Spleen (tissue), 11 donors: Measurements from ENCODE around the gene TNPO2. TPM values are rescaled to one million over a fixed set of nuclear protein-coding genes. Genes with fewer than 3 reads are reported as not detected.

ENCODE experiments used
- DNase-seq: peaks from one replicate; pipeline ENCODE4 v3.0.0-alpha.2; 2020
- H3K27ac ChIP-seq, 8 donors: fragments of 200-600 bp; sonication (generic) in 7 of 8; 1 replicate in 4 of 8; 2 replicates in 4 of 8; pipeline versions ENCODE4 v1.5.0 to v1.8.0; 2016 to 2021; ENCODE audit warnings: inconsistent platforms in 4 of 8, mild to moderate bottlenecking in 4 of 8, moderate library complexity in 1 of 8
- H3K27me3 ChIP-seq, 7 donors: fragments of 200-600 bp; sonication (generic) in 6 of 7; replicated peaks in 1 of 7; 1 replicate in 4 of 7; 2 replicates in 3 of 7; pipeline versions ENCODE4 v1.5.0 to v1.8.0; 2016 to 2021; ENCODE audit warnings: inconsistent platforms in 3 of 7, mild to moderate bottlenecking in 1 of 7
- H3K36me3 ChIP-seq, 6 donors: fragments of 200-600 bp; sonication (generic) in 5 of 6; 1 replicate in 4 of 6; 2 replicates in 2 of 6; pipeline versions ENCODE4 v1.5.0 to v1.8.0; 2016 to 2021; ENCODE audit warnings: inconsistent platforms in 2 of 6
- H3K4me1 ChIP-seq, 6 donors: fragments of 200-600 bp; sonication (generic) in 5 of 6; 1 replicate in 3 of 6; 2 replicates in 3 of 6; pipeline versions ENCODE4 v1.5.0 to v1.8.0; 2016 to 2021; ENCODE audit warnings: inconsistent platforms in 3 of 6
- H3K4me3 ChIP-seq, 8 donors: fragments of 200-600 bp; sonication (generic) in 7 of 8; 1 replicate in 4 of 8; 2 replicates in 4 of 8; pipeline versions ENCODE4 v1.5.0 to v1.8.0; 2016 to 2021; ENCODE audit warnings: inconsistent platforms in 4 of 8, mild to moderate bottlenecking in 4 of 8, moderate library complexity in 2 of 8
- H3K9me3 ChIP-seq, 8 donors: fragments of 200-600 bp; sonication (generic) in 7 of 8; 1 replicate in 4 of 8; 2 replicates in 4 of 8; pipeline versions ENCODE4 v1.5.0 to v1.8.0; 2016 to 2021; ENCODE audit warnings: inconsistent platforms in 4 of 8
- CTCF ChIP-seq, 11 experiments: fragments of 200-600 bp in 7 of 11; fragments of 450-650 bp in 4 of 11; sonication (generic) in 4 of 11; IDR thresholded peaks in 8 of 11; conservative IDR thresholded peaks in 3 of 11; 1 replicate in 7 of 11; 2 replicates in 4 of 11; pipeline versions ENCODE4 v1.4.0 to v1.8.0; 2016 to 2021; ENCODE audit warnings: antibody characterized with exemption in 11 of 11, inconsistent platforms in 4 of 11, mild to moderate bottlenecking in 1 of 11
- POLR2A ChIP-seq, 3 donors: fragments of 450-650 bp; IDR thresholded peaks; one replicate each; pipeline ENCODE4 v1.5.1; 2017; ENCODE audit warnings: antibody characterized with exemption in 3 of 3, mild to moderate bottlenecking in 1 of 3
- POLR2AphosphoS5 ChIP-seq, 3 donors: sonication (generic); formaldehyde crosslinking; IDR thresholded peaks; one replicate each; pipeline ENCODE4 v1.5.1; 2017; ENCODE audit warnings: antibody characterized with exemption in 3 of 3
- WGBS, 5 donors: extraction: QIAGEN DNeasy Blood & Tissue Kit in 3 of 5; methylation state at CpG; one replicate each; pipeline versions ENCODE4 v1.1.5 to v1.1.7; 2013 to 2018; 5-methylcytosine and 5-hydroxymethylcytosine counted together
- intact Hi-C: fragments of 100-400 bp; cut with DNase I; formaldehyde crosslinking; loops from one replicate; pipeline ENCODE4 v1.15.0; 2023; ENCODE audit warnings: low total_unique reads
- polyA plus RNA-seq, 3 donors: library from polyadenylated mRNA; stranded (reverse); fragments of 200-250 nt; gene quantifications; one replicate each; pipeline ENCODE4 v1.2.1, GENCODE V29; 2013
- small RNA-seq, 4 donors: library from RNA; depleted of rRNA; stranded (forward); fragments of <200 nt; gene quantifications; one replicate each; pipeline ENCODE3, GENCODE V24; 2016
- total RNA-seq, 7 donors: library from RNA; depleted of rRNA in 3 of 7; stranded (reverse); fragments of >200 nt in 3 of 7; fragmentation: NEBNext Ultra II Directional in 4 of 7; extraction: Animal tissue kit (Norgen Biotek cat#: 25700) in 4 of 7; gene quantifications; one replicate each; pipeline versions ENCODE4 v1.1.0 to v1.2.1, GENCODE V29; 2016 to 2021
- donor health status: healthy with polysubstance abuse.
- donor health status: DM: no; HTN: no; CAD: no; lungs with moderate emphysema.
- donor health status: DM: no; HTN: no; CAD: no.
- donor health status: Bipolar disorder and iron deficiency.
- donor health status: healthy.
- donor health status: DM: no; HTN: no; CAD: no.
- donor health status: DM: yes; HTN: yes; CAD: no.

The TNPO2 gene
- total and polyA plus RNA-seq, 10 donors: 15.8 to 83.6 (median 50.6) TPM

DNA sequence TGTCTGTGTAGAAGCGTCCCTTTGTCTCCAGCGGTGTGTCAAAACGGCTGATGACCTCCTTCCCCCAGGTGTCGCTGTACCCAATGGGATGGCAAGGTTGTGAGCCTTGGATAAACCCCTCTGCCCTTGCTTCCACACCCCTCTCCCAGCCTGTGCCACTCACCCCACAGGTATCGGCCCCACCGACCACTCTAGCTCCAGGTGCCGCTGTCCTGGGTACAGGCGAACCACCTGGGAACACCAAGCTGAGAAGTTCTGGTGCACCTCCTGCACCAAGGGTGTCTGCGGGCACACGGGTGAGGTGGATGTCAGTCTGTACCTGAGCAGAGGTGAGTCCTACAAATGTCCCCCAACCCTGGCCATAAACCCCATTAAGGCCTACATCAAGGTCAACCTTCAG is 73.8 kb downstream of the TNPO2 start:
- 93 to 97% (median 97%) methylated on average over 10 of the region's 10 CpGs for WGBS, 5 donors

More for the DNA sequence above, 73.8 kb downstream of the TNPO2 start:
- Histone ChIP-seq H3K27ac (no peak overlapping the region), H3K4me1 (peaks cover 0 to 15% (median 9%) of the 10 kb centered on the region in 6 donors), H3K27me3 (no peaks in the 10 kb centered on the region), H3K4me3 (no peak overlapping the region), H3K36me3 (peaks cover 0 to 87% (median 15%) of the 10 kb centered on the region in 6 donors), H3K9me3 (no peaks in the 10 kb centered on the region)
- intact Hi-C loops: no loop called here
- DNase-seq: no peak
- TF ChIP-seq POLR2A (IDR thresholded peaks at IDR 0.05) (no peak), CTCF (IDR thresholded peaks at IDR 0.05 in 8 of 11, conservative IDR thresholded peaks at IDR 0.05 in 3 of 11) (no peak), POLR2AphosphoS5 (IDR thresholded peaks at IDR 0.05) (no peak)

Small RNAs within 50 kb of the gene (small RNA-seq; reads per million reads assigned to genes)
- gene SNORD41: 31.5 to 70.7 (median 44.5) reads per million in 4 donors

Other genes with a start within 250 kb of the TNPO2 start
- 1 to 10 TPM; 3.9 to 6.8 (median 4.2) TPM for gene ZNF709, start 239.1 kb downstream of the TNPO2 start, total RNA-seq
- 1 to 10 TPM; 1.1 to 1.4 (median 1.3) TPM for gene ZNF709, start 239.1 kb downstream of the TNPO2 start, polyA plus RNA-seq
- 10 to 100 TPM; 17.0 to 24.5 (median 21.7) TPM for gene ZNF564, start 172.4 kb downstream of the TNPO2 start, total RNA-seq
- 10 to 100 TPM in 1 of 3 donors, 1 to 10 TPM in 2; 5.9 to 11.4 (median 6.5) TPM for gene ZNF564, start 172.4 kb downstream of the TNPO2 start, polyA plus RNA-seq
- 10 to 100 TPM; 11.6 to 21.7 (median 15.4) TPM for gene ZNF490, start 113.1 kb downstream of the TNPO2 start, total RNA-seq
- gene ZNF490, start 113.1 kb downstream of the TNPO2 start, polyA plus RNA-seq: 1 to 10 TPM in 1 of 3 donors, under 1 TPM in 2; 0.77 to 1.1 (median 0.93) TPM
- gene ZNF791, start 113.0 kb downstream of the TNPO2 start, total RNA-seq: 10 to 100 TPM; 27.8 to 64.9 (median 33.4) TPM
- 10 to 100 TPM in 1 of 3 donors, 1 to 10 TPM in 2; 6.8 to 11.1 (median 7.3) TPM for gene ZNF791, start 113.0 kb downstream of the TNPO2 start, polyA plus RNA-seq
- gene MAN2B1, start 57.2 kb downstream of the TNPO2 start, total RNA-seq: 100 to 1,000 TPM; 145 to 288 (median 218) TPM
- gene MAN2B1, start 57.2 kb downstream of the TNPO2 start, polyA plus RNA-seq: 100 to 1,000 TPM in 1 of 3 donors, 10 to 100 TPM in 2; 50.6 to 122 (median 83.3) TPM
- 10 to 100 TPM in 6 of 7 donors, 1 to 10 TPM in 1; 6.4 to 15.7 (median 12.9) TPM for gene WDR83, start 57.1 kb downstream of the TNPO2 start, total RNA-seq
- gene WDR83, start 57.1 kb downstream of the TNPO2 start, polyA plus RNA-seq: 10 to 100 TPM; 17.0 to 19.5 (median 19.0) TPM
- 100 to 1,000 TPM in 3 of 7 donors, 10 to 100 TPM in 4; 86.8 to 158 (median 96.0) TPM for gene DHPS, start 42.1 kb downstream of the TNPO2 start, total RNA-seq
- 10 to 100 TPM; 55.1 to 76.6 (median 59.3) TPM for gene DHPS, start 42.1 kb downstream of the TNPO2 start, polyA plus RNA-seq
- not detected for gene GNG14, start 35.9 kb downstream of the TNPO2 start, total RNA-seq
- not detected for gene GNG14, start 35.9 kb downstream of the TNPO2 start, polyA plus RNA-seq
- gene FBXW9, start 27.3 kb downstream of the TNPO2 start, total RNA-seq: 1 to 10 TPM; 1.7 to 5.3 (median 3.8) TPM
- gene FBXW9, start 27.3 kb downstream of the TNPO2 start, polyA plus RNA-seq: 1 to 10 TPM; 4.8 to 7.4 (median 5.2) TPM
- 100 to 1,000 TPM; 127 to 225 (median 150) TPM for gene TRIR, start 10.8 kb upstream of the TNPO2 start, total RNA-seq
- gene TRIR, start 10.8 kb upstream of the TNPO2 start, polyA plus RNA-seq: 100 to 1,000 TPM; 346 to 403 (median 386) TPM
- gene GET3, start 13.6 kb upstream of the TNPO2 start, total RNA-seq: 10 to 100 TPM; 32.7 to 50.7 (median 38.4) TPM
- gene GET3, start 13.6 kb upstream of the TNPO2 start, polyA plus RNA-seq: 10 to 100 TPM; 35.4 to 68.0 (median 52.8) TPM
- gene BEST2, start 27.9 kb upstream of the TNPO2 start, total RNA-seq: not detected
- gene BEST2, start 27.9 kb upstream of the TNPO2 start, polyA plus RNA-seq: not detected
- 10 to 100 TPM; 14.8 to 27.4 (median 25.2) TPM for gene HOOK2, start 51.6 kb upstream of the TNPO2 start, total RNA-seq
- gene HOOK2, start 51.6 kb upstream of the TNPO2 start, polyA plus RNA-seq: 10 to 100 TPM in 2 of 3 donors, 1 to 10 TPM in 1; 7.1 to 24.3 (median 20.5) TPM
- gene JUNB, start 67.6 kb upstream of the TNPO2 start, total RNA-seq: 100 to 1,000 TPM; 102 to 363 (median 189) TPM
- 100 to 1,000 TPM in 1 of 3 donors, 10 to 100 TPM in 2; 57.5 to 118 (median 64.0) TPM for gene JUNB, start 67.6 kb upstream of the TNPO2 start, polyA plus RNA-seq
- gene PRDX2, start 77.9 kb upstream of the TNPO2 start, total RNA-seq: 100 to 1,000 TPM in 6 of 7 donors, 10 to 100 TPM in 1; 97.9 to 203 (median 140) TPM
- gene PRDX2, start 77.9 kb upstream of the TNPO2 start, polyA plus RNA-seq: 100 to 1,000 TPM in 2 of 3 donors, 10 to 100 TPM in 1; 78.3 to 123 (median 108) TPM
- gene THSD8, start 78.1 kb upstream of the TNPO2 start, total RNA-seq: 1 to 10 TPM in 4 of 7 donors, not detected in 3; 1.1 to 4.8 (median 3.4) TPM
- gene THSD8, start 78.1 kb upstream of the TNPO2 start, polyA plus RNA-seq: 1 to 10 TPM; 5.2 to 9.1 (median 5.7) TPM
- 10 to 100 TPM in 6 of 7 donors, 1 to 10 TPM in 1; 9.8 to 15.9 (median 11.7) TPM for gene RNASEH2A, start 82.7 kb upstream of the TNPO2 start, total RNA-seq
- 10 to 100 TPM in 2 of 3 donors, 1 to 10 TPM in 1; 4.4 to 12.2 (median 11.4) TPM for gene RNASEH2A, start 82.7 kb upstream of the TNPO2 start, polyA plus RNA-seq
- not detected for gene RTBDN, start 110.6 kb upstream of the TNPO2 start, total RNA-seq
- not detected for gene RTBDN, start 110.6 kb upstream of the TNPO2 start, polyA plus RNA-seq
- gene MAST1, start 114.6 kb upstream of the TNPO2 start, total RNA-seq: under 1 TPM in 6 of 7 donors, not detected in 1; 0.23 to 0.65 (median 0.33) TPM
- gene MAST1, start 114.6 kb upstream of the TNPO2 start, polyA plus RNA-seq: under 1 TPM in 2 of 3 donors, not detected in 1; 0.12 to 0.32 TPM
- gene DNASE2, start 157.5 kb upstream of the TNPO2 start, total RNA-seq: 10 to 100 TPM; 20.4 to 36.1 (median 24.4) TPM
- gene DNASE2, start 157.5 kb upstream of the TNPO2 start, polyA plus RNA-seq: 10 to 100 TPM; 19.5 to 33.9 (median 28.1) TPM
- 10 to 100 TPM in 1 of 7 donors, 1 to 10 TPM in 3, under 1 TPM in 2, not detected in 1; 0.44 to 13.0 (median 2.7) TPM for gene KLF1, start 163.3 kb upstream of the TNPO2 start, total RNA-seq
- under 1 TPM; 0.13 to 0.67 (median 0.33) TPM for gene KLF1, start 163.3 kb upstream of the TNPO2 start, polyA plus RNA-seq
- gene GCDH, start 167.2 kb upstream of the TNPO2 start, total RNA-seq: 10 to 100 TPM; 19.0 to 48.4 (median 29.3) TPM
- gene GCDH, start 167.2 kb upstream of the TNPO2 start, polyA plus RNA-seq: 10 to 100 TPM; 16.3 to 29.4 (median 20.1) TPM
- under 1 TPM in 1 of 7 donors, not detected in 6; 0.74 TPM for gene SYCE2, start 195.4 kb upstream of the TNPO2 start, total RNA-seq
- gene SYCE2, start 195.4 kb upstream of the TNPO2 start, polyA plus RNA-seq: under 1 TPM; 0.29 to 0.85 (median 0.30) TPM
- gene FARSA, start 209.8 kb upstream of the TNPO2 start, total RNA-seq: 10 to 100 TPM; 32.8 to 49.9 (median 42.2) TPM
- 10 to 100 TPM; 25.1 to 55.4 (median 36.3) TPM for gene FARSA, start 209.8 kb upstream of the TNPO2 start, polyA plus RNA-seq
- gene CALR, start 214.7 kb upstream of the TNPO2 start, total RNA-seq: 100 to 1,000 TPM; 306 to 828 (median 571) TPM
- gene CALR, start 214.7 kb upstream of the TNPO2 start, polyA plus RNA-seq: 100 to 1,000 TPM; 150 to 194 (median 193) TPM
- gene RAD23A, start 221.9 kb upstream of the TNPO2 start, total RNA-seq: 100 to 1,000 TPM in 1 of 7 donors, 10 to 100 TPM in 6; 80.4 to 109 (median 90.8) TPM
- 100 to 1,000 TPM in 2 of 3 donors, 10 to 100 TPM in 1; 88.6 to 134 (median 115) TPM for gene RAD23A, start 221.9 kb upstream of the TNPO2 start, polyA plus RNA-seq
- gene GADD45GIP1, start 233.3 kb upstream of the TNPO2 start, total RNA-seq: 10 to 100 TPM; 12.8 to 33.4 (median 15.8) TPM
- gene GADD45GIP1, start 233.3 kb upstream of the TNPO2 start, polyA plus RNA-seq: 10 to 100 TPM; 39.7 to 47.9 (median 40.8) TPM
- gene DAND5, start 245.6 kb upstream of the TNPO2 start, total RNA-seq: not detected
- not detected for gene DAND5, start 245.6 kb upstream of the TNPO2 start, polyA plus RNA-seq